Sigmoid colon (tissue), 3 donors: Measurements from ENCODE around the gene EPN3.

Source experiments
- CTCF ChIP-seq, 4 experiments: fragments of 450-650 bp in 3 of 4; fragments of 200-600 bp in 1 of 4; IDR thresholded peaks; one replicate each; pipeline ENCODE4 v1.5.1; 2016 to 2019; ENCODE audit warnings: antibody characterized with exemption in 4 of 4, mild to moderate bottlenecking in 3 of 4, moderate library complexity in 2 of 4
- POLR2A ChIP-seq, 2 donors: fragments of 450-650 bp; IDR thresholded peaks; one replicate each; pipeline ENCODE4 v1.6.1; 2016; ENCODE audit warnings: antibody characterized with exemption in 2 of 2, mild to moderate bottlenecking in 2 of 2, moderate library complexity in 2 of 2

GRCh38 chr17:50499270-50499669 lies 33.3 kb upstream of the EPN3 start:
- TF ChIP-seq POLR2A (IDR thresholded peaks at IDR 0.05) (no peak), CTCF (IDR thresholded peaks at IDR 0.05) (no peak)
